H1 (cell line): Measurements from ENCODE around the gene ABCD2. TPM values are rescaled to one million over a fixed set of nuclear protein-coding genes. Genes with fewer than 3 reads are reported as not detected.

ENCODE experiments used
- CTCF ChIA-PET: fragments of 300-600 bp; sonication (Branson Sonifier 250); formaldehyde crosslinking; loops from one replicate; lab custom pipeline; 2021; ENCODE audit not compliant: partially characterized antibody; lab: Charles Lee
- POLR2A ChIA-PET: fragments of 300-600 bp; sonication (Branson Sonifier 250); formaldehyde crosslinking; loops from one replicate; lab custom pipeline; 2021; ENCODE audit warnings: inconsistent platforms; ENCODE audit not compliant: partially characterized antibody; lab: Charles Lee
- DNase-seq, 2 experiments: peaks; one replicate each; pipeline versions ENCODE4 v3.0.0 to v3.0.0-alpha.2; 2010 to 2022; ENCODE audit warnings: low spot score in 2 of 2, low read depth in 1 of 2, mixed read lengths in 1 of 2
- FAIRE-seq: peaks from 2 replicates; lab custom pipeline; 2011; peaks lifted over from hg19 to GRCh38; lab: Jason Lieb, UNC
- H2AFZ ChIP-seq: 2 replicates; pipeline ENCODE4 v1.8.1; 2012; ENCODE audit warnings: low read length, inconsistent platforms
- H2AK5ac ChIP-seq: 2 replicates; pipeline ENCODE4 v1.6.1; 2013; ENCODE audit warnings: low read depth, low read length
- H2BK120ac ChIP-seq: replicated peaks from 2 replicates; pipeline ENCODE3; 2013; ENCODE audit warnings: low read depth, low read length, inconsistent platforms
- H2BK12ac ChIP-seq: 2 replicates; pipeline ENCODE4 v1.6.1; 2013; ENCODE audit warnings: low read depth, low read length
- H2BK15ac ChIP-seq: 2 replicates; pipeline ENCODE4 v1.6.1; 2013; ENCODE audit warnings: low read length
- H2BK20ac ChIP-seq: 2 replicates; pipeline ENCODE4 v1.6.1; 2013; ENCODE audit warnings: low read length
- H2BK5ac ChIP-seq: 2 replicates; pipeline ENCODE4 v1.6.1; 2013; ENCODE audit warnings: low read depth, low read length
- H3K14ac ChIP-seq: 2 replicates; pipeline ENCODE4 v1.6.1; 2013; ENCODE audit warnings: inconsistent platforms; ENCODE audit not compliant: insufficient read length
- H3K18ac ChIP-seq: 2 replicates; pipeline ENCODE4 v1.6.1; 2013; ENCODE audit warnings: low read length; ENCODE audit errors: extremely low read depth
- H3K23ac ChIP-seq: 2 replicates; pipeline ENCODE4 v1.6.1; 2013; ENCODE audit warnings: inconsistent platforms; ENCODE audit not compliant: insufficient read length
- H3K23me2 ChIP-seq: 2 replicates; pipeline ENCODE4 v1.6.1; 2013; ENCODE audit warnings: low read depth, low read length
- H3K27ac ChIP-seq: 2 replicates; pipeline ENCODE4 v1.6.1; 2011; ENCODE audit warnings: low read depth, low read length, inconsistent platforms
- H3K27me3 ChIP-seq, 4 experiments: replicated peaks in 1 of 4; 1 replicate in 1 of 4; 2 replicates in 3 of 4; pipeline versions ENCODE4 v1.6.1 to v1.8.1; 2011 to 2013; ENCODE audit warnings: low read length in 3 of 4, mild to moderate bottlenecking in 3 of 4, inconsistent platforms in 2 of 4, mixed read lengths in 2 of 4, moderate library complexity in 1 of 4; ENCODE audit not compliant: control insufficient read depth in 3 of 4, insufficient read depth in 3 of 4; ENCODE audit errors: extremely low read depth in 1 of 4
- H3K36me3 ChIP-seq, 4 experiments: 2 replicates each; pipeline versions ENCODE4 v1.6.1 to v1.8.1; 2011 to 2013; ENCODE audit warnings: mild to moderate bottlenecking in 4 of 4, low read length in 3 of 4, moderate library complexity in 2 of 4, control low read depth in 1 of 4, inconsistent platforms in 1 of 4; ENCODE audit not compliant: insufficient read depth in 4 of 4, control insufficient read depth in 2 of 4
- H3K4ac ChIP-seq: replicated peaks from 2 replicates; pipeline ENCODE3; 2013; ENCODE audit warnings: low read length, low read depth, mixed read lengths, inconsistent platforms; ENCODE audit not compliant: insufficient read length
- H3K4me1 ChIP-seq, 4 experiments: replicated peaks in 1 of 4; 1 replicate in 1 of 4; 2 replicates in 3 of 4; pipeline versions ENCODE4 v1.6.1 to v1.8.1; 2011 to 2013; ENCODE audit warnings: low read length in 3 of 4, inconsistent platforms in 2 of 4, mixed read lengths in 1 of 4; ENCODE audit not compliant: insufficient read depth in 4 of 4, control insufficient read depth in 3 of 4
- H3K4me2 ChIP-seq, 2 experiments: 2 replicates each; pipeline versions ENCODE4 v1.6.1 to v1.8.1; 2011 to 2013; ENCODE audit warnings: low read depth in 2 of 2, low read length in 2 of 2, control low read depth in 1 of 2, inconsistent platforms in 1 of 2, mild to moderate bottlenecking in 1 of 2; ENCODE audit not compliant: insufficient read depth in 1 of 2
- H3K4me3 ChIP-seq, 4 experiments: fragments of 200-600, 300-600 bp in 1 of 4; sonication (generic), shearing (Covaris generic), sonication (Bioruptor Twin) in 1 of 4; 2 replicates each; pipeline versions ENCODE4 v1.5.1 to v1.8.1; 2011 to 2016; ENCODE audit warnings: low read length in 4 of 4, low read depth in 3 of 4, control low read depth in 2 of 4, inconsistent platforms in 2 of 4, mild to moderate bottlenecking in 2 of 4, mixed read lengths in 1 of 4, moderate library complexity in 1 of 4; ENCODE audit not compliant: insufficient read depth in 2 of 4; ENCODE audit errors: extremely low read depth in 1 of 4
- H3K56ac ChIP-seq: replicated peaks from 2 replicates; pipeline ENCODE3; 2013; ENCODE audit warnings: low read depth, mild to moderate bottlenecking, mixed read lengths, low read length, inconsistent platforms; ENCODE audit not compliant: insufficient read length
- H3K79me1 ChIP-seq: 2 replicates; pipeline ENCODE4 v1.6.1; 2013; ENCODE audit warnings: low read depth, low read length, control low read depth
- H3K79me2 ChIP-seq, 2 experiments: 2 replicates each; pipeline versions ENCODE4 v1.6.1 to v1.8.1; 2012 to 2013; ENCODE audit warnings: low read length in 2 of 2, mild to moderate bottlenecking in 2 of 2, inconsistent platforms in 1 of 2; ENCODE audit not compliant: insufficient read depth in 2 of 2, control insufficient read depth in 1 of 2
- H3K9ac ChIP-seq, 4 experiments: replicated peaks in 1 of 4; 1 replicate in 1 of 4; 2 replicates in 3 of 4; pipeline versions ENCODE4 v1.6.1 to v1.8.1; 2011 to 2013; ENCODE audit warnings: low read depth in 3 of 4, low read length in 3 of 4, control low read depth in 2 of 4, mild to moderate bottlenecking in 2 of 4, moderate library complexity in 2 of 4, inconsistent platforms in 1 of 4; ENCODE audit errors: extremely low read depth in 1 of 4
- H3K9me3 ChIP-seq, 2 experiments: 2 replicates each; pipeline versions ENCODE4 v1.6.1 to v1.8.1; 2012 to 2013; ENCODE audit warnings: mild to moderate bottlenecking in 2 of 2, moderate library complexity in 2 of 2, control low read depth in 1 of 2, inconsistent platforms in 1 of 2, low read depth in 1 of 2, low read length in 1 of 2, mixed read lengths in 1 of 2; ENCODE audit not compliant: insufficient read depth in 2 of 2
- H4K20me1 ChIP-seq, 2 experiments: replicated peaks in 1 of 2; 2 replicates each; pipeline versions ENCODE3 to v1.8.1; 2011 to 2013; ENCODE audit warnings: inconsistent platforms in 2 of 2, low read length in 2 of 2, mild to moderate bottlenecking in 1 of 2; ENCODE audit not compliant: insufficient read depth in 2 of 2, control insufficient read depth in 1 of 2
- H4K5ac ChIP-seq: 2 replicates; pipeline ENCODE4 v1.6.1; 2013; ENCODE audit warnings: low read length, low read depth, mixed read lengths, inconsistent platforms; ENCODE audit not compliant: insufficient read length
- H4K8ac ChIP-seq: 2 replicates; pipeline ENCODE4 v1.8.0; 2013; ENCODE audit warnings: mild to moderate bottlenecking, moderate library complexity, low read length, inconsistent platforms; ENCODE audit not compliant: insufficient read depth; ENCODE audit errors: extremely low read depth
- H4K91ac ChIP-seq: replicated peaks from 2 replicates; pipeline ENCODE3; 2013; ENCODE audit warnings: low read length, mixed read lengths, inconsistent platforms; ENCODE audit not compliant: insufficient read length
- ASH2L ChIP-seq: fragments of 200-600, 300-600 bp; sonication (generic); IDR thresholded peaks from one replicate; pipeline ENCODE4 v1.7.1; 2017; ENCODE audit warnings: low read length
- CBX8 ChIP-seq: fragments of 300-800, 300-1000 bp; sonication (generic); IDR thresholded peaks from 2 replicates; pipeline ENCODE4 v1.7.1; 2016; ENCODE audit warnings: low read depth, low read length, borderline replicate concordance
- CEBPB ChIP-seq: IDR thresholded peaks from 2 replicates; pipeline ENCODE4 v1.6.1; 2012; ENCODE audit warnings: low read depth, low read length
- EZH2 ChIP-seq: fragments of 200-600 bp; sonication (generic); IDR thresholded peaks from 2 replicates; pipeline ENCODE4 v1.7.1; 2012; ENCODE audit warnings: low read depth, mild to moderate bottlenecking, moderate library complexity, low read length, inconsistent platforms; ENCODE audit not compliant: severe bottlenecking
- GTF2F1 ChIP-seq: IDR thresholded peaks from 2 replicates; pipeline ENCODE4 v1.6.1; 2012; ENCODE audit warnings: low read depth, low read length, improper control_type of control experiment, borderline replicate concordance
- JUN ChIP-seq: IDR thresholded peaks from 2 replicates; pipeline ENCODE4 v1.6.1; 2011; ENCODE audit warnings: low read depth, mild to moderate bottlenecking, improper control_type of control experiment, low read length
- RAD21 ChIP-seq, 2 experiments: IDR thresholded peaks in 1 of 2; conservative IDR thresholded peaks in 1 of 2; 2 replicates each; pipeline ENCODE4 v1.6.1; 2011; ENCODE audit warnings: low read depth in 2 of 2, low read length in 2 of 2, improper control_type of control experiment in 1 of 2, inconsistent platforms in 1 of 2, mild to moderate bottlenecking in 1 of 2, moderate library complexity in 1 of 2
- RBBP5 ChIP-seq: IDR thresholded peaks from 2 replicates; pipeline ENCODE4 v1.7.1; 2012; ENCODE audit warnings: low read depth, mild to moderate bottlenecking, inconsistent platforms, low read length, moderate library complexity, borderline replicate concordance
- RFX5 ChIP-seq: IDR thresholded peaks from 2 replicates; pipeline ENCODE4 v1.6.1; 2011; ENCODE audit warnings: low read depth, low read length, improper control_type of control experiment, borderline replicate concordance
- RNF2 ChIP-seq: fragments of 200-900, 300-1000 bp; sonication (generic); IDR thresholded peaks from 2 replicates; pipeline ENCODE4 v1.7.1; 2016; ENCODE audit warnings: borderline replicate concordance, low read depth, mild to moderate bottlenecking, antibody characterized with exemption, low read length; ENCODE audit not compliant: poor library complexity, severe bottlenecking; ENCODE audit errors: missing control alignments
- RXRA ChIP-seq: IDR thresholded peaks from 2 replicates; pipeline ENCODE4 v1.6.1; 2011; ENCODE audit warnings: low read depth, mild to moderate bottlenecking, low read length, moderate library complexity; ENCODE audit not compliant: insufficient read depth
- SAP30 ChIP-seq: fragments of 300-600 bp; sonication (generic); IDR thresholded peaks from 2 replicates; pipeline ENCODE4 v1.7.1; 2012; ENCODE audit warnings: low read length, moderate library complexity, mild to moderate bottlenecking, inconsistent platforms; ENCODE audit not compliant: insufficient read depth, insufficient replicate concordance
- SP2 ChIP-seq: IDR thresholded peaks from 2 replicates; pipeline ENCODE4 v1.6.1; 2012; ENCODE audit warnings: mild to moderate bottlenecking, low read length, inconsistent platforms
- TAF1 ChIP-seq: IDR thresholded peaks from 2 replicates; pipeline ENCODE4 v1.6.1; 2011; ENCODE audit warnings: mild to moderate bottlenecking, low read depth, low read length
- TBP ChIP-seq: IDR thresholded peaks from 2 replicates; pipeline ENCODE4 v1.6.1; 2011; ENCODE audit warnings: low read depth, low read length, improper control_type of control experiment
- WGBS, 2 experiments: shearing (Covaris generic) in 1 of 2; methylation state at CpG; one replicate each; pipeline versions ENCODE4 v1.1.6 to v1.1.7; 2013 to 2015; ENCODE audit warnings: low lambda C conversion rate in 2 of 2, mixed read lengths in 2 of 2, inconsistent platforms in 1 of 2, low coverage in 1 of 2, missing lambda C conversion rate in 1 of 2; ENCODE audit not compliant: insufficient replicate concordance in 2 of 2, insufficient coverage in 1 of 2, insufficient read length in 1 of 2; ENCODE audit errors: extremely low coverage in 1 of 2, missing lambda C conversion rate in 1 of 2; 5-methylcytosine and 5-hydroxymethylcytosine counted together
- polyA plus RNA-seq, 7 experiments: library from polyadenylated mRNA; depleted of rRNA in 3 of 7; stranded (reverse) in 5 of 7; unstranded in 2 of 7; fragments of >200 nt in 5 of 7; fragments of 200-250 nt in 2 of 7; gene quantifications; 1 replicate in 5 of 7; 2 replicates in 1 of 7; 4 replicates in 1 of 7; pipeline versions ENCODE4 v1.2.1 to v1.2.3, GENCODE V29; 2011 to 2013; ENCODE audit warnings: missing spikeins in 2 of 7, mixed read lengths in 2 of 7
- total RNA-seq: library from RNA; stranded (reverse); fragmentation: NEBNext Ultra II Directional; extraction: Animal tissue kit (Norgen Biotek cat#: 25700); gene quantifications from 2 replicates; pipeline ENCODE4 v1.2.1, GENCODE V29; 2021

The ABCD2 gene
- total and polyA plus RNA-seq, 2 of the 8 experiments (the other 6 are each of a cell fraction or from before 2014, with no cell fraction given): not detected

GRCh38 chr12:39627914-39628313, 8.3 kb upstream of the ABCD2 start:
- no peak overlapping the region for H2AK5ac ChIP-seq
- no peaks in the 10 kb centered on the region for H3K79me2 ChIP-seq
- H4K20me1 ChIP-seq: no peaks in the 10 kb centered on the region
- WGBS, 2 experiments: 91% methylated on average over 1 of the region's 1 CpG; no CpG with 5 or more reads in 1 of the 2 experiments
- no peaks in the 10 kb centered on the region for H3K27me3 ChIP-seq
- POLR2A ChIA-PET: no interaction called here
- no peak overlapping the region for H4K5ac ChIP-seq
- H3K4ac ChIP-seq: no peak overlapping the region
- H2AFZ ChIP-seq: no peak overlapping the region
- no peak overlapping the region for H3K14ac ChIP-seq
- DNase-seq (no peak), FAIRE-seq (no peak)
- CTCF ChIA-PET: no interaction called here
- H3K23me2 ChIP-seq: no peaks in the 10 kb centered on the region
- H3K9me3 ChIP-seq: no peaks in the 10 kb centered on the region
- H2BK15ac ChIP-seq: no peak overlapping the region
- no peak overlapping the region for H2BK20ac ChIP-seq
- no peak overlapping the region for H3K56ac ChIP-seq
- H4K91ac ChIP-seq: no peak overlapping the region
- no peak overlapping the region for H2BK120ac ChIP-seq
- H3K4me3 ChIP-seq: no peak overlapping the region
- no peak overlapping the region for H2BK12ac ChIP-seq
- H3K27ac ChIP-seq: no peak overlapping the region
- no peak overlapping the region for H2BK5ac ChIP-seq
- no peak overlapping the region for H3K9ac ChIP-seq
- H3K23ac ChIP-seq: no peak overlapping the region
- no peaks in the 10 kb centered on the region for H3K4me1 ChIP-seq
- H4K8ac ChIP-seq: no peak overlapping the region
- H3K36me3 ChIP-seq: no peaks in the 10 kb centered on the region
- no peak overlapping the region for H3K4me2 ChIP-seq
- H3K18ac ChIP-seq: no peak overlapping the region
- H3K79me1 ChIP-seq: no peaks in the 10 kb centered on the region
- no peak for TF ChIP-seq GTF2F1
- TF ChIP-seq SP2: no peak
- no peak for TF ChIP-seq CEBPB
- TF ChIP-seq SAP30: no peak
- TF ChIP-seq TBP: no peak
- no peak for TF ChIP-seq RNF2
- TF ChIP-seq RAD21 (IDR thresholded peaks at IDR 0.05 in 1 of 2, conservative IDR thresholded peaks at IDR 0.05 in 1 of 2; ENCODE audit: low read depth in 2 of 2, low read length in 2 of 2): no peak
- no peak for TF ChIP-seq JUN
- TF ChIP-seq ASH2L: no peak
- no peak for TF ChIP-seq RXRA
- TF ChIP-seq TAF1: no peak
- no peak for TF ChIP-seq CBX8
- no peak for TF ChIP-seq RFX5
- no peak for TF ChIP-seq EZH2
- TF ChIP-seq RBBP5: no peak
